Measurements from ENCODE around the gene LGI1. TPM values are rescaled to one million over a fixed set of nuclear protein-coding genes. Genes with fewer than 3 reads are reported as not detected.

LGI1 gene
- total and polyA plus RNA-seq, 2 donors from 2014 or later = not detected

- H3K27ac ChIP-seq (ENCODE audit: low read depth in 2 of 2, low read length in 2 of 2) = no peak overlapping the region
- H3K4me1 ChIP-seq (ENCODE audit: control insufficient read depth in 2 of 3, insufficient read depth in 2 of 3, low read depth in 1 of 3, low read length in 3 of 3) = no peaks in the 10 kb centered on the region
- FAIRE-seq (no peak), DNase-seq (no peak)
- no peak overlapping the region for H3K4me3 ChIP-seq (ENCODE audit: low read length in 3 of 3)
- H3K36me3 ChIP-seq (ENCODE audit: control insufficient read depth in 2 of 3, insufficient read depth in 3 of 3, low read length in 3 of 3) = no peaks in the 10 kb centered on the region
- H3K27me3 ChIP-seq (ENCODE audit: control insufficient read depth, insufficient read depth, low read length) = no peaks in the 10 kb centered on the region
- no peak overlapping the region for H3K9ac ChIP-seq (ENCODE audit: low read length in 3 of 3)
- no peaks in the 10 kb centered on the region for H3K9me3 ChIP-seq (ENCODE audit: control insufficient read depth in 2 of 3, insufficient read depth in 1 of 3, low read length in 3 of 3)
- intact Hi-C loops (cut with DNase I) = no loop called here
- no peak for TF ChIP-seq CTCF (IDR thresholded peaks at IDR 0.05; ENCODE audit: borderline replicate concordance, extremely low read depth, insufficient read depth)
These were observed 87.4 kb downstream of the LGI1 start for GRCh38 chr10:93844979-93845626.

Other genes with a start within 250 kb of the LGI1 start
- 1.0 TPM for gene FFAR4, start 191.3 kb upstream of the LGI1 start, total RNA-seq
- gene FFAR4, start 191.3 kb upstream of the LGI1 start, polyA plus RNA-seq (ENCODE audit: insufficient read depth, low read depth, low replicate concordance) = 0.11 TPM
- 77.4 TPM for gene RBP4, start 156.7 kb upstream of the LGI1 start, total RNA-seq
- gene RBP4, start 156.7 kb upstream of the LGI1 start, polyA plus RNA-seq (ENCODE audit: insufficient read depth, low read depth, low replicate concordance) = 24.3 TPM
- not detected for gene PDE6C, start 145.4 kb upstream of the LGI1 start, total RNA-seq
- gene PDE6C, start 145.4 kb upstream of the LGI1 start, polyA plus RNA-seq (ENCODE audit: insufficient read depth, low read depth, low replicate concordance) = not detected
- 15.6 TPM for gene FRA10AC1, start 55.3 kb upstream of the LGI1 start, total RNA-seq
- 18.9 TPM for gene FRA10AC1, start 55.3 kb upstream of the LGI1 start, polyA plus RNA-seq (ENCODE audit: insufficient read depth, low read depth, low replicate concordance)
- gene SLC35G1, start 136.0 kb downstream of the LGI1 start, total RNA-seq = 3.1 TPM
- gene SLC35G1, start 136.0 kb downstream of the LGI1 start, polyA plus RNA-seq (ENCODE audit: insufficient read depth, low read depth, low replicate concordance) = 2.6 TPM
- gene PLCE1, start 236.0 kb downstream of the LGI1 start, total RNA-seq = 8.7 TPM
- 5.9 TPM for gene PLCE1, start 236.0 kb downstream of the LGI1 start, polyA plus RNA-seq (ENCODE audit: insufficient read depth, low read depth, low replicate concordance)